GM21619 (cell line): ENCODE results near the gene SZT2.
"Not testable (repeated sequence)": the region's sequence is repeated elsewhere in the genome, so short reads cannot be mapped to it uniquely, and the experiment has no call there.

Source experiments
- ATAC-seq: cut with Tn5 transposase; IDR thresholded peaks from one replicate; pipeline ENCODE4 v1.9.1; 2021; ENCODE audit not compliant: unreplicated experiment

SZT2 gene

GRCh38 chr1:43453442-43454269 lies 64.0 kb downstream of the SZT2 start, which contains the start of gene HYI:
TSS of gene HYI (minus strand) at chr1:43453931. CDS start at chr1:43453793, 138 bp downstream.
- no peak for ATAC-seq

DNA sequence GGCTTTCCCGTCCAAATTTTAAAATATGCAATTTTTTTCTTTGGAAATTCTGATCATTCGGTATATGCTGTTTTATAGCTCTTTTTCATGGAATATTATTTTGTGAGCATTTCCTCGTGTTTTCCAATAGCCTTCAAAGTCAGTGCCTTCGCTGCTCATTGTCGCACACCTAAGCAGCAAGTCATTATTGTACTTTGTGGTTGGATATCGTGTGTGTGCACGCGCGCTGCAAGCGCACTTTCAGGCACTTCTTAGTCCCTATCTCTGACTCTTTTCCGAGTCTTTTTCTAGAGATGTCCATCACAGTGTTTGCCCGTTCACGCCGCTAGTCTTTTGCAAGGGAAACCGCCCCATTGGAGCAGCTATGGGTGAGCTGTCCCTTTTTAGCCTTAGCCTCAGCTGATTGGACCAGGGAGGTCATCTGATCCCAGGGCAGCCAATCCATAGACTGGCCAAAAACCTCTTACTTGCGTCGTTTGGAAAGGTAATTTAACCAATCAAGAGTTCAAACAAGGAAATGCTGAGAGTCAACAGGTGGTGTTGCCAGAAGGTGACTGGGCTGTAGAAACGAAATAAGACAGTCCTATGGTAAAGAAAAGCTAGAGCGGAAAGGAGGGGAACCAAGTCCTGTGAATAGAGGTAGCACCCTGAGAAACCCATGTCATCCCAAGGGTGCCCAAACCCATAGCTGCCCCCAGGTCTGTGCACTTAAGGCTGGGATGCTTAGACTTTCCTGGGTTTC lies 64.7 kb downstream of the SZT2 start:
- ATAC-seq: peak; percentile 79

GRCh38 chr1:43455213-43455889 lies 65.7 kb downstream of the SZT2 start:
- ATAC-seq: no peak

DNA sequence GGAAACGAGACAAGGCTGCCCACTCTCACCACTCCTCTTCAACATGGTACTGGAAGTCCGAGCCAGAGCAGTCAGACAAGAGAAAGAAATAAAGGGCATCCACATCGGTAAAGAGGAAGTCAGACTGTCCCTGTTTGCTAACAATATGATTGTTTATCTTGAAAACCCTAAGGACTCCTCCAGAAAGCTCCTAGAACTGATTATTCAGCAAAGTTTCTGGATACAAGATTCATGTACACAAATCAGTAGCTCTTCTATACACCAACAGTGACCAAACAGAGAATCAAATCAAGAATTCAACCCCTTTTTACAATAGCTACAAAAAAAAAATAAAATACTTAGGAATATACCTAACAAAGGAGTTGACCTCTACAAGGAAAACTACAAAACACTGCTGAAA lies 68.7 kb downstream of the SZT2 start:
- not testable (repeated sequence) for ATAC-seq

DNA sequence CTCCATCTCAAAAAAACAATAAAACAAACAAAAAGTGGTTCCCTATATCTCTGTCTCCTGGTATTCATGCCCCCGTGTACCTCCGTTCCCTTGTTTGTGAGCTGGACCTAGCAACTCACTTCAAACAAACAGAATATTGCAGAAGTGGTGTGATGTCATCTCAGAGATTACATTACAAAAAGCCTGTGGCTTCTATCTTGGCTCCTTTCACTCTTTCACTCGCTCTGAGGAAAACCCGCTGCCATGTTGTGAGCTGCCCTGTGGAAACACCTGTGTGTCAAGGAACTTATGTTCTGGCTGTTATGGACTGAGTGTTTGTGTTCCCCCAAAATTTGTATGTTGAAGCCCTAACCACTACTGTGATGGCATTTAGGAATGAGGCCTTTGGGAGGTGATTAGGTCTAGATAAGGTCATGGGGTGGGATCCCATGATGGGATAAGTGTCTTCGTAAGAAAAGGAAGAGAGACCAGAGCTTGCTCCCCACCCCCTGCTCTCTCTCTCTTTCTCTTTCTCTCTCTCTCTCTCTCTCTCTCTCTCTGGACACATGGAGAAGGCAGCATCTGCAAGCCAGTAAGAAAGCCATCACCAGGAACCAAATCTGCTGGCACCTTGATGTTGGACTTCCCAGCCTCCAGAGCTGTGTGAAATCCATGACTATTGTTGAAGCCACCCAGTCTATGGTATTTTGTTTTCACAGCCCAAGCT lies 71.4 kb downstream of the SZT2 start:
- ATAC-seq: no peak

DNA sequence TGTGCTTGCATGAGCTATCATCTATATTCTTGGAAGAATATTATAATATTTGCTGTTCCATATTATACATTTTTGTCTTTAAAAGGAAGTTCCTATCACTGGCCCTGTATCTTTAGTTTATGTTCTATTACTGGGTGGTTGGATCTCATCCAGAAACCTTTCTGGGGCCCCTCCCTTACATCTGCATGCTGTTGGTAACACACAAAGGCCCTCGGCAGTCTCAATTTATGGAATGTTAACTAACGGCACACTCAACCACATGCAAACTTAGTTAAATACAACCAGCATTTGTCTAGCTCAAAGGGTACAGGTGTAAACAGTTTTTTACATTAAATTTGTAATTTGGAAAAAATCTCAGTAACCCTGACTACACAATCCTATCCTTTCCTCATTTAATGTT lies 73.8 kb downstream of the SZT2 start:
- no peak for ATAC-seq

DNA sequence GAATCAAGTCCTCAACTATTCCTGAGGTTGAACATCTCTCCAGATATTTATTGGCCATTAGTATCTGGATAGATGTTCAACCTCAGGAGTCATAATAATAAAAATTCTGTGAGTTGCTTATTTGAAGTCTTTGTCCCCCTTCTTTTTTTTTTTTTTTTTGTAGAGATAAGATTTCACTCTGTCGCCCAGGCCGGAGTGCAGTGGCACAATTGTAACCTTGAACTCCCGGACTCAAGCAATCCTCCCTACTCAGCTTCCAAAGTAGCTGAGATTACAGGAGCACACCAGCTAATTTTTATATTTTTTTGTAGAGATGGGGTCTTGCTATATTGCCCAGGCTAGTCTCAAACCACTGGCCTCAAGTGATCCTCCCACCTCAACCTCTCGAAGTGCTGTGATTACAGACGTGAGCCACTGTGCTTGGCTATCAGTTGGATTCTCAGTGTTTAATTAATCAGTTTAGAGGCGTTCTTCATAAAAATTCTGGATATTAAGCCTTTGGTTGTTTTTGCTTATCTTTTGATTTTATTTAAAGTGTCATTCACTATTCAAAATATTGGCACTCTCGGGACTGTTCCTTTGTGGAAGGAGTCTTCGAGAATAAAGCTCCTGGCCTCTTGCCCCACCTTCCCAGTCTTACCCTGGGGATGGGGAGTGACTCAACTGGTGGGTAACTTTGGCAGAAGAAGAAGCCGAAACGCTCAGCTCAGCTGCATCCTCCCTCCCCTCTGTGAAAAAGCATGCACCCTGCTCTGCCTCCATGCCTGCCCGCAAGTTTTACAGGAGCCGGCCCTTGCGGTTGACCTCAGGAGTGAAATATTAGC lies 75.2 kb downstream of the SZT2 start:
- no peak for ATAC-seq

GRCh38 chr1:43465505-43466067 lies 75.9 kb downstream of the SZT2 start:
- ATAC-seq: no peak

GRCh38 chr1:43466403-43466802 lies 76.7 kb downstream of the SZT2 start:
- ATAC-seq: no peak

DNA sequence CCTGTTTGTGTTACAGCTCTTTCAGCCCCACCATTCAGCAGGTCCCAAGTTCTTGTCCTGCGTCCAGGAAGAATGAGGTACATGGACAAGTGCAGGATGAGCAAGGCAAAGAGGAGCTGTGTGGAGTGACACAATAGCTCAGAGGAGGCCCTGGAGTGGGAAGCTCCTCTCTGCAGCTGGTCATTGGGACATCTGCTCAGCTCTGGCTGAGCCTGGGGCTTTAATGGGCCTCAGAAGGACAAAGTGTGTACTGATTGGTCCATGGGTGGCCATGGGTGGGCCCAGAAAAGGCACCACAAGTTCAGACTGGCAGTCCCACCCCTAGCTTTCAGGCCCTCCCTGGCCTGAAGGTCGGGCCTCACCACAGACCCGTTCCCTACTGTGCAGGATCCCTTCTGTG lies 78.7 kb downstream of the SZT2 start:
- ATAC-seq: no peak

DNA sequence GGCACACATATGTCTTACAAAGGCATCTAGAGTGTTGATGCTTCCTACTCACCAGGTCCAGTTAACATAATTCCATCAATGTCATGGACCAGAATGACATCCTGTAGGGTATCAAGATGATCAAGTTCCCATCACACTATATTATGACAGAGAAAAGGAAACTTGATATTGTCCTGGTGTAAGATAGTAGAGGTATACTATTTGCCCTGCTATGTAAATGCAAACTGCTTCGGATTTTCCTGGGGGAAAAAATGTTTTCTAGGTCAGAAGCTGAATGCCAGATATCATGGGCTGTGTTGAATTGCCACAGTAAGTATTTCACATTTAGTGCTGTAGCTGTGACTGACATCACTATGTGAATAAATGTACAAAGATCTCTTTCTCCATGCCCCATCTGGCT lies 80.2 kb downstream of the SZT2 start:
- ATAC-seq: no peak

DNA sequence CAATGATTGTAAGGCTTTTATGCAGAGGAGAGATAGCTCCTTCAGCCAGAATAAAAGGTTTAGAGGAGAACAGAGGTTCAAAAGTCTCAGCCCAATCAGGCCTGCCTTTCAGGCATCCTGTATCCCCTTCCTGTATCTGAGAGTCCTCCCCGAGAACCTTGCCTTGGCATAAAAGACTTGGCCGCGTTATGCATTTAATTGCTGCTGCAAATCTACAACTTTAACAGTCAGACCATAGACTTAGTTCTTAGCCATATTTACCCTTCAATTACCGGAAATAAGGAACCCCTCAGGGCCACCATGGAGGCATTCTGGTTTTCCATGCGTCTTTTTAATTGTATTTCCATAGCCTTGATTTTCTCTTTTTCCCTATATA lies 82.4 kb downstream of the SZT2 start:
- ATAC-seq: no peak

- not testable (repeated sequence) for ATAC-seq
Observed at GRCh38 chr1:43472463-43473151, 82.9 kb downstream of the SZT2 start.

- ATAC-seq: no peak
Observed at GRCh38 chr1:43473463-43473862, 83.8 kb downstream of the SZT2 start.

- ATAC-seq: not testable (repeated sequence)
Observed at GRCh38 chr1:43475611-43476401, 86.1 kb downstream of the SZT2 start.

GRCh38 chr1:43477716-43478115 lies 88.0 kb downstream of the SZT2 start:
- ATAC-seq: no peak

DNA sequence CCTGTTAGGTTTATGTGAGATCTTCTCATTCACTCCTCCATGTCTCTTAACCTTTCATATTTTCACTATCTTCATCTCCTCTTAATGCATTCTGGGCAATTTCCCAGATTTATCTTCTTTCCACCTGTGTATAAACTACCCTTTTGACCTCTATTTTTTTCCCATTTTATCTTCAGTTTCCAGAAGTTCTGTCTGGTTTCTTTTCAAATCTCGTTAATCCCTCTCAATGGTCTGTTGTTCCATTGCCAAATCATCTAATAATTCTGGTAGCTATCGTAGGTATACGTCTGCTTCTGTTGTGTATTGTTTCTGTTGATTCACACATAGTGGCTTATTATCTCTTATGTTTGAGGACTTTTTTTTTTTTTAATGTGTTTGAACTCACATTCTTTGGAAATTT lies 89.7 kb downstream of the SZT2 start:
- ATAC-seq: no peak

DNA sequence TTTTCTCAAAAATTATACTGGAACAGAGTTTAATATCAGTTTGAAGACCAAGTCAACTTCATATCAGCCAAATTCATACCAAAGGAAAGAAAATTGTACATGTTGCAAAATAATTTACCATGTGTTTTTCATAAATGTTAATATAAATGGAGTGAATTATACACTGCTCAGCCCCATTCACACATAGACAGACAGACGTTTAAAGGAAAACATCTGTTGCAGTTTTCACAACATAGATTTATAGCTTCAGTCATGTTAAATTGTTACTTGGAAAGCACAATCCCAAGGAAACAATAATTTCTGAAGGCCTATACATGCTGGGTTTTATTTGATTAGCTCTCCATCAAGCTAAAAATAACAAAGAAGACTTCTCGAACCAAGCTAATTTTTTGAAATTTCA lies 91.8 kb downstream of the SZT2 start:
- ATAC-seq: no peak

DNA sequence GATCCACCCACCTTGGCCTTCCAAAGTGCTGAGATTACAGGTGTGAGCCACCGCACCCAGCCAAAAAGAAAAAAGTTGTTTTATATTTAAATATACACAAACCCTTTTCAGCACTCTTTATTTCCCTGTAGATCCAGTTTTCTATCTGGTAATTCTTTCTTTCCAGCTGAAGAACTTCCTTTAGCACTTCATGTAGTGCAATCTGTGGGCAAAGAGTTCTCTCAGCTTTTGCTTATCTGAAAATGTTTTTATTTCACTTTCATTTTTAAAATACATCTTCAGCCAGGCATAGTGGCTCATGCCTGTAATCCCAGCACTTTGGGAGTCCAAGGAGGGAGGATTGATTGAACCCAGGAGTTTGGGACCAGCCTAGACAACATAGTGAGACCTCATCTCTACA lies 92.5 kb downstream of the SZT2 start:
- ATAC-seq: no peak
